Hepatocyte (in vitro differentiated cells): ENCODE measurements around the gene XCL2. TPM values are rescaled to one million over a fixed set of nuclear protein-coding genes. Genes with fewer than 3 reads are reported as not detected.

Experiments used
- DNase-seq: peaks from one replicate; pipeline ENCODE4 v3.0.0-alpha.2; 2016; ENCODE audit warnings: low spot score
- H2AFZ ChIP-seq: fragments of 200-600 bp; sonication (generic); 2 replicates; pipeline ENCODE4 v1.6.0; 2016; ENCODE audit warnings: antibody characterized with exemption, mild to moderate bottlenecking
- H3K27ac ChIP-seq: fragments of 200-600 bp; sonication (generic); 2 replicates; pipeline ENCODE4 v1.5.1; 2016; ENCODE audit warnings: mild to moderate bottlenecking
- H3K27me3 ChIP-seq: fragments of 200-600 bp; sonication (generic); 2 replicates; pipeline ENCODE4 v1.6.1; 2016
- H3K36me3 ChIP-seq: fragments of 200-600 bp; sonication (generic); replicated peaks from 2 replicates; pipeline ENCODE4 v1.5.1; 2016; ENCODE audit warnings: low read depth; ENCODE audit not compliant: insufficient read depth
- H3K4me1 ChIP-seq: fragments of 200-600 bp; sonication (generic); 2 replicates; pipeline ENCODE4 v1.5.1; 2016; ENCODE audit warnings: mild to moderate bottlenecking, moderate library complexity; ENCODE audit not compliant: insufficient read depth
- H3K4me2 ChIP-seq: fragments of 200-600 bp; sonication (generic); 2 replicates; pipeline ENCODE4 v1.6.0; 2016
- H3K4me3 ChIP-seq: fragments of 200-600 bp; sonication (generic); 2 replicates; pipeline ENCODE4 v1.5.1; 2016; ENCODE audit warnings: mild to moderate bottlenecking
- H3K79me2 ChIP-seq: fragments of 200-600 bp; sonication (generic); 2 replicates; pipeline ENCODE4 v1.6.0; 2017; ENCODE audit warnings: mild to moderate bottlenecking
- H3K9me2 ChIP-seq: fragments of 200-600 bp; sonication (generic); replicated peaks from 2 replicates; pipeline ENCODE4 v1.6.0; 2017; ENCODE audit warnings: mild to moderate bottlenecking; ENCODE audit not compliant: insufficient read depth
- H3K9me3 ChIP-seq: fragments of 200-600 bp; sonication (generic); 2 replicates; pipeline ENCODE4 v1.5.1; 2016; ENCODE audit warnings: low read depth, mild to moderate bottlenecking
- H4K20me1 ChIP-seq: fragments of 200-600 bp; sonication (generic); 2 replicates; pipeline ENCODE4 v1.6.0; 2016; ENCODE audit warnings: mild to moderate bottlenecking; ENCODE audit not compliant: insufficient read depth, poor library complexity, severe bottlenecking
- CTCF ChIP-seq: fragments of 200-600 bp; sonication (generic); IDR thresholded peaks from 2 replicates; pipeline ENCODE4 v1.5.1; 2016; ENCODE audit warnings: antibody characterized with exemption, mild to moderate bottlenecking; ENCODE audit not compliant: poor library complexity
- EZH2 ChIP-seq: fragments of 200-600 bp; sonication (generic); IDR thresholded peaks from 2 replicates; pipeline ENCODE4 v1.6.1; 2016; ENCODE audit warnings: antibody characterized with exemption, mild to moderate bottlenecking, borderline replicate concordance
- EZH2phosphoT487 ChIP-seq: fragments of 200-600 bp; sonication (generic); IDR thresholded peaks from one replicate; pipeline ENCODE4 v1.6.1; 2018; ENCODE audit warnings: antibody characterized with exemption, mild to moderate bottlenecking, low read depth, moderate library complexity; ENCODE audit not compliant: unreplicated experiment, severe bottlenecking
- WGBS: methylation state at CpG from one replicate; pipeline ENCODE4 v1.1.6; 2016; ENCODE audit warnings: low lambda C conversion rate; ENCODE audit errors: missing lambda C conversion rate; 5-methylcytosine and 5-hydroxymethylcytosine counted together
- polyA plus RNA-seq: library from polyadenylated mRNA; unstranded; fragments of >200 nt; fragmentation: Nextera tagmentation; extraction: Ambion mirVana; gene quantifications from 2 replicates; pipeline ENCODE4 v1.2.1, GENCODE V29; 2016
- total RNA-seq: library from RNA; depleted of rRNA; stranded (reverse); fragments of >200 nt; gene quantifications from 2 replicates; pipeline ENCODE4 v1.2.3, GENCODE V29; 2014

Gene XCL2
- total and polyA plus RNA-seq, 2 experiments from 2014 or later = not detected

- Histone ChIP-seq H2AFZ (no peak overlapping the region), H3K9me3 (no peaks in the 10 kb centered on the region), H3K4me2 (no peak overlapping the region), H3K9me2 (no peaks in the 10 kb centered on the region), H3K27me3 (no peaks in the 10 kb centered on the region), H3K4me1 (no peaks in the 10 kb centered on the region), H4K20me1 (no peaks in the 10 kb centered on the region), H3K4me3 (no peak overlapping the region), H3K27ac (no peak overlapping the region), H3K36me3 (no peaks in the 10 kb centered on the region), H3K79me2 (no peaks in the 10 kb centered on the region)
- no peak for DNase-seq
- WGBS = 86% methylated on average over 1 of the region's 1 CpG
- TF ChIP-seq EZH2phosphoT487 (no peak), CTCF (no peak), EZH2 (no peak)
These were observed 8.3 kb downstream of the XCL2 start for GRCh38 chr1:168535536-168535935.

- Histone ChIP-seq H2AFZ (no peak overlapping the region), H3K9me2 (no peaks in the 10 kb centered on the region), H3K36me3 (no peaks in the 10 kb centered on the region), H3K27me3 (no peaks in the 10 kb centered on the region), H3K79me2 (no peaks in the 10 kb centered on the region), H3K4me1 (no peaks in the 10 kb centered on the region), H3K9me3 (no peaks in the 10 kb centered on the region), H3K27ac (no peak overlapping the region), H3K4me2 (no peak overlapping the region), H3K4me3 (no peak overlapping the region), H4K20me1 (no peaks in the 10 kb centered on the region)
- TF ChIP-seq EZH2phosphoT487 (no peak), EZH2 (no peak), CTCF (no peak)
- DNase-seq = no peak
- WGBS = 94% methylated on average over 2 of the region's 2 CpGs
These were observed 12.0 kb downstream of the XCL2 start for GRCh38 chr1:168531615-168532345.

GRCh38 chr1:168529518-168529917, 14.3 kb downstream of the XCL2 start:
- H3K4me1 ChIP-seq = no peaks in the 10 kb centered on the region
- no peak for DNase-seq
- H3K4me2 ChIP-seq = no peak overlapping the region
- no peaks in the 10 kb centered on the region for H3K79me2 ChIP-seq
- H3K4me3 ChIP-seq = no peak overlapping the region
- no peaks in the 10 kb centered on the region for H3K9me2 ChIP-seq
- 93% methylated on average over 1 of the region's 1 CpG for WGBS
- H3K36me3 ChIP-seq = no peaks in the 10 kb centered on the region
- no peak overlapping the region for H2AFZ ChIP-seq
- H3K9me3 ChIP-seq = no peaks in the 10 kb centered on the region
- no peaks in the 10 kb centered on the region for H4K20me1 ChIP-seq
- H3K27ac ChIP-seq = no peak overlapping the region
- no peaks in the 10 kb centered on the region for H3K27me3 ChIP-seq
- TF ChIP-seq EZH2 (no peak), EZH2phosphoT487 (no peak), CTCF (no peak)
